Coronary artery (tissue), 2 donors: ENCODE data around the gene MAP3K9.

Experiments used
- DNase-seq: peaks from one replicate; pipeline ENCODE4 v3.0.0-alpha.2; 2017; ENCODE audit warnings: low spot score
- H3K27ac ChIP-seq, 2 donors: fragments of 200-600 bp; sonication (generic); one replicate each; pipeline ENCODE4 v1.5.1; 2016 to 2019
- H3K4me3 ChIP-seq: fragments of 200-600 bp; sonication (generic); 2 replicates; pipeline ENCODE4 v1.5.1; 2016; ENCODE audit warnings: mild to moderate bottlenecking, moderate library complexity
- TF ChIP-seq, protein P1 (sequence below): fragments of 200-600 bp; sonication (generic); IDR thresholded peaks from one replicate; pipeline ENCODE4 v1.5.1; 2019; ENCODE audit warnings: antibody characterized with exemption

Gene MAP3K9

DNA sequence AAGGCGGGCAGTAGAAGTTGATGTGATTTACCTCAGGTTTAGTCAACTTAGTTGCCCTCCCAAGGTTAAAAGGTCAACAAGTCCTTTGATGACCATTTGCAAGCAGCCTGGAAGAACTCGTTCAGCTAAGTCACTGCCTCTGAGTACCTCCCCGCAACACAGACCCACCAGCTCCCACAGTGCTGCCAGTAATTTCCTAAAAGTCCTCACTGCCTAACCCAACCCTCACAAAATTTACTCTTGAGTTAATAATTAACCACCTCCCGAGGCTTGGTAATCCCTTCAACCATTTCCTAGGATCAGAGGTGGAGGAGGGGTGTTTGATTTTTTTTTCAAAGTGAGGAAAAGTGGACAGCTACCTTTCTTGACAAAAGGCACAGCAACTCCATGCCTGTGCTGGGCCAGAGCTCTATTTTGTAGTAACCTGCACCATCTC is 55.8 kb downstream of the MAP3K9 start:
- H3K27ac ChIP-seq, result no peak overlapping the region
- no peak for DNase-seq
- H3K4me3 ChIP-seq, result no peak overlapping the region
- TF ChIP-seq, protein P1, sequence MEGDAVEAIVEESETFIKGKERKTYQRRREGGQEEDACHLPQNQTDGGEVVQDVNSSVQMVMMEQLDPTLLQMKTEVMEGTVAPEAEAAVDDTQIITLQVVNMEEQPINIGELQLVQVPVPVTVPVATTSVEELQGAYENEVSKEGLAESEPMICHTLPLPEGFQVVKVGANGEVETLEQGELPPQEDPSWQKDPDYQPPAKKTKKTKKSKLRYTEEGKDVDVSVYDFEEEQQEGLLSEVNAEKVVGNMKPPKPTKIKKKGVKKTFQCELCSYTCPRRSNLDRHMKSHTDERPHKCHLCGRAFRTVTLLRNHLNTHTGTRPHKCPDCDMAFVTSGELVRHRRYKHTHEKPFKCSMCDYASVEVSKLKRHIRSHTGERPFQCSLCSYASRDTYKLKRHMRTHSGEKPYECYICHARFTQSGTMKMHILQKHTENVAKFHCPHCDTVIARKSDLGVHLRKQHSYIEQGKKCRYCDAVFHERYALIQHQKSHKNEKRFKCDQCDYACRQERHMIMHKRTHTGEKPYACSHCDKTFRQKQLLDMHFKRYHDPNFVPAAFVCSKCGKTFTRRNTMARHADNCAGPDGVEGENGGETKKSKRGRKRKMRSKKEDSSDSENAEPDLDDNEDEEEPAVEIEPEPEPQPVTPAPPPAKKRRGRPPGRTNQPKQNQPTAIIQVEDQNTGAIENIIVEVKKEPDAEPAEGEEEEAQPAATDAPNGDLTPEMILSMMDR, result no peak

DNA sequence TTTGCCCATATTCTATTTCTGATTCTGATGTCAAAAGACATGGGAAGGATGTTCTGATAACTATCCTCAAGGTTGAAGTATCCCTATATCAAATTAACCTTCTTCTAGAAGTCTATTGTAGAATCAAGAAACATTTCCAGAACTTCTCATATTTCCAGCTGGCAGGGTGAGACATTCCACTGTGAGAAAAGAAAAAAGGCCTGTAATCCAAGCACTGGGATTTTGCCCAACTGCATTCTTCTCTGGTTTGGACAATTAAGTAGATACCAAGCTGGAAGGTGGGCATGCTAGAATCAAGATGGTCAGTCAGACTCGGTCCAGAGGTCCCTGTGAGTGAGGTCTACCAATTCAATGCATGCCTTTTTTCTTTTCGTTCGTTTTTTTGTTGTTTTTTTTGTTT is 60.9 kb downstream of the MAP3K9 start:
- no peak for DNase-seq
- H3K27ac ChIP-seq, result no peak overlapping the region
- TF ChIP-seq, protein P1, result no peak

DNA sequence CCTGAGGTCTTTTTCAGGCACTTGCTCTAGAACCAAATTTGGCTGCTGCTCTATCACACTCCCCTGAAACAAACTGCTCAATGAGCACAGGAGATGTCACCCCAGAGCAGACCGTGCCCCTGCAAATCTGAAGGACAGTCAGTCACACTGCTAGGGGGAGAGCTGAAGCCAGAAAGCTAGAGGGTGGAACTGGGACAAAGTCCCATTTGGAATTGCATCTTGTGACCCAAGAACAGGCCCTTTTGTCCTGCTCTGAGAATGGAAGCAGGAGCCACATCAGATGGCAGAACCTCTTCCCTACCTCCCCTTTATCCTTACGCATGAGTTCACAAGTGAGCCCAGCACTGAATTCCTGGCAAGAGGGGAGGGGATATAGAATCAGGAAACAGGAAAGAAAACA is 64.7 kb downstream of the MAP3K9 start:
- DNase-seq, result no peak
- TF ChIP-seq, protein P1, result no peak
- no peak overlapping the region for H3K4me3 ChIP-seq
- no peak overlapping the region for H3K27ac ChIP-seq

More for the DNA sequence above, 60.9 kb downstream of the MAP3K9 start:
- no peak overlapping the region for H3K4me3 ChIP-seq

DNA sequence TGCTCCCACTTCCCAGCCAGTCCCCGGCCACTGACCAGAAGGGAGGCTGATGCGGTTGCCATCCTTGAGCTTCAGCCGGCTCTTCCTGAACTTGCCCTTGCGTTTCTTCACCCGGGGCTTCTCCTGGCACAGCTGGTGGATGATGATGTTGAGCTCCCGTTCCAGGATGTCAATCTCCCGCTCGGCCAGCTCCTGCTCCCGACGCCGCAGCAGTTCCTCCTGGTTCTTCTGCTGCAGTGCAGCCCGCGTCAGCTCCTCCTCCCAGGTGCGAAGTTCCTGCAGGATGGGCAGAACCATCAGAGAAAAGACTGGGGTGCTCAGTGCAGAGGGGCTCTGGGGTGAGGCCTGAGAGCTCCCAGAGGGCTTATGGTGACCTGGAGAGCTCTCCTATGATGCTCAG is 67.0 kb downstream of the MAP3K9 start:
- TF ChIP-seq, protein P1, result no peak
- Histone ChIP-seq H3K27ac (no peak overlapping the region), H3K4me3 (no peak overlapping the region)
- no peak for DNase-seq

DNA sequence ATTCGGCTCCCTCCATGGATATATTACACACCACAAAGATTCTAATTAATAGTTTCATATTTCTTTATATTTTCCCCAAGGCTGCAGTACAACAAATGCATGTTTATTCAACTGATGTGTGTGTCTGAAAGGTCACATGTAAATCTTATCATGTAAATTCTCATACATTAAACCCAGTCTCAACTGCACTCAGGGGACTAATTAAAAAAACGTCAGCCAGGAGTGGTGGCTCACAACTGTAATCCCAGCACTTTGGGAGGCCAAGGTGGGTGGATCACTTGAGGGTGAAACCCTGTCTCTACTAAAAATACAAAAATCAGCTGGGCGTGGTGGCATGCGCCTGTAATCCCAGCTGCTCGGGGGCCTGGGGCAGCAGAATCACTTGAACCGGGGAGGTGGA is 67.8 kb downstream of the MAP3K9 start:
- TF ChIP-seq, protein P1, result no peak
- no peak overlapping the region for H3K27ac ChIP-seq
- no peak for DNase-seq
- H3K4me3 ChIP-seq, result no peak overlapping the region

DNA sequence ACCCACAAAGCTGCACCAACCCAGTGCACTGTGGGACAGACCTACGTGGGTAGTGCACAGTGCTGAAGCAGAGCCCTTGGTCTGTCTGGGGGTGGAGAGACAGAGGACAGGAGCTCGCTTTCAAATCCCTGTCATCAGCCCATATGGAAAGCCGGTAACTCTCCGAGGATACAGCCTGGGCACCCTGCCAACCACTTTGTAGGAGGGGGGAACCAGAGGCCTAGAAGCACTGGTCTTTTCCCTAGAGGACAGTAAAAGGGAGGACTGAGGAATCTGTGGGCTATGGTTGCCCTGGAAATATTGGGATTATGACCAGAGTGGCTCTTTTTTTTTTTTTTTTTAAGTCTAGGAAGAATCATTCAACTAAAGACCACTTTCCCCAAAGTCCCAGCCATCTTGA is 74.3 kb downstream of the MAP3K9 start:
- Histone ChIP-seq H3K4me3 (no peak overlapping the region), H3K27ac (no peak overlapping the region)
- TF ChIP-seq, protein P1, result no peak
- no peak for DNase-seq

DNA sequence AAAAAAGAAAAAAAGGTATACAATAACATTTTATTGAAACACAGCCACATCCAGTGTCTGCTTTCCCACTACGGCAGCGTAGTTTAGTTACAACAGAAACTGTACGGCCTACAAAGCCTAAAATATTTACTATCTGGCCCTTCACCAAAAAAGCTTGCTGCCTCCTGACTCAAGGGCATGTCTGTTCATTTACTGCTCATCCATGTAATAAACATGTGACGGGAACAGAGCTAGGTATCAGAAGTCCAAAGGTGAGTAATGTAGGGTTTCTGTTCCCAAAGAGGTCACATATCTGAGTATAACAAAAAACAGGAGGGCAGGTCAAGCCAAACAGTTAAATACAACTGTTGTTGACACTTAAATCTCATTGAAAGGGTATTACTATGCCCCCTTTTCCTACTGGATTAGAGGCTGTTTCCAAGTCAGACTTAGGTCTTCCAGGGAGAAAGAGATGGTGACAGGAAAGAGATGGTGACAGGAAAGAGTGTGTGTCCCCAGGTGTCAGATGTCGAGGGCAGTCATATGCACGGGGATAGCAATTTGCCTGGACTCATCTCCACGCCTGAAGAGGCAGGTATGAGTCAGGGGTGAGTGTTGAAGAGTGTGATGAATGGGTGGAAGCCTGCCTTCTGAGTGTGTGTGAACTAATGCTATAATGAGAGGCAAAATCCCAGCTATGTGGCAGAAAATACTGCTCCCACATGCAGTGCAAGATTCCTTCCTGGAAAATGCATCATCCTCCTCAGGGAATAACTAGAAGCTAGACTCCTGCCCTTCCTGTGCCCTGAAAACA is 77.7 kb downstream of the MAP3K9 start:
- H3K4me3 ChIP-seq, result no peak overlapping the region
- H3K27ac ChIP-seq, result no peak overlapping the region
- DNase-seq, result no peak
- TF ChIP-seq, protein P1, result no peak
